Measurements from ENCODE around the gene CXXC1. TPM values are rescaled to one million over a fixed set of nuclear protein-coding genes. Genes with fewer than 3 reads are reported as not detected.

Gene CXXC1
- total and polyA plus RNA-seq, 4 donors: 21.7 to 38.4 (median 30.0) TPM

- TF ChIP-seq FOXA1 (IDR thresholded peaks at IDR 0.05) (no peak), YY1 (IDR thresholded peaks at IDR 0.05) (no peak), HNF4A (conservative IDR thresholded peaks at IDR 0.05) (no peak)
- WGBS: 94% methylated on average over 23 of the region's 23 CpGs
- Histone ChIP-seq H3K27me3 (ENCODE audit: control insufficient read depth in 4 of 4, insufficient read depth in 4 of 4, low read length in 3 of 4) (no peaks in the 10 kb centered on the region), H3K4me3 (ENCODE audit: low read depth in 1 of 3, low read length in 3 of 3) (no peak overlapping the region), H3K9me3 (ENCODE audit: control insufficient read depth in 4 of 4, low read length in 3 of 4) (no peaks in the 10 kb centered on the region), H3K9ac (ENCODE audit: low read depth in 1 of 2, low read length in 2 of 2) (no peak overlapping the region), H3K27ac (ENCODE audit: low read depth in 1 of 2, low read length in 2 of 2) (no peak overlapping the region), H3K36me3 (ENCODE audit: control insufficient read depth in 4 of 4, insufficient read depth in 3 of 4, low read depth in 1 of 4, low read length in 3 of 4) (peaks cover 29 to 83% (median 71%) of the 10 kb centered on the region in 4 donors), H3K4me1 (ENCODE audit: control insufficient read depth in 4 of 4, insufficient read depth in 4 of 4, low read length in 3 of 4) (no peaks in the 10 kb centered on the region)
- no peak for DNase-seq (ENCODE audit: low spot score)
Observed at GRCh38 chr18:50273203-50274043, 14.1 kb downstream of the CXXC1 start.

GRCh38 chr18:50272568-50272967, 14.9 kb downstream of the CXXC1 start:
- Histone ChIP-seq H3K27me3 (ENCODE audit: control insufficient read depth in 4 of 4, insufficient read depth in 4 of 4, low read length in 3 of 4) (no peaks in the 10 kb centered on the region), H3K9ac (ENCODE audit: low read depth in 1 of 2, low read length in 2 of 2) (no peak overlapping the region), H3K4me3 (ENCODE audit: low read depth in 1 of 3, low read length in 3 of 3) (no peak overlapping the region), H3K9me3 (ENCODE audit: control insufficient read depth in 4 of 4, low read length in 3 of 4) (no peaks in the 10 kb centered on the region), H3K4me1 (ENCODE audit: control insufficient read depth in 4 of 4, insufficient read depth in 4 of 4, low read length in 3 of 4) (peaks cover 0 to 1% (median 0%) of the 10 kb centered on the region in 4 donors), H3K27ac (ENCODE audit: low read depth in 1 of 2, low read length in 2 of 2) (no peak overlapping the region), H3K36me3 (ENCODE audit: control insufficient read depth in 4 of 4, insufficient read depth in 3 of 4, low read depth in 1 of 4, low read length in 3 of 4) (peaks cover 29 to 80% (median 66%) of the 10 kb centered on the region in 4 donors)
- TF ChIP-seq GABPA (IDR thresholded peaks at IDR 0.05 in 1 of 2, conservative IDR thresholded peaks at IDR 0.05 in 1 of 2) (no peak), TAF1 (conservative IDR thresholded peaks at IDR 0.05) (no peak), HNF4G (IDR thresholded peaks at IDR 0.05) (no peak), MAX (IDR thresholded peaks at IDR 0.05) (no peak), HNF4A (conservative IDR thresholded peaks at IDR 0.05) (no peak), FOXA1 (IDR thresholded peaks at IDR 0.05) (no peak), ZBTB33 (IDR thresholded peaks at IDR 0.05) (no peak), RAD21 (IDR thresholded peaks at IDR 0.05) (no peak), RXRA (IDR thresholded peaks at IDR 0.05) (no peak), NR2F2 (IDR thresholded peaks at IDR 0.05) (no peak), REST (IDR thresholded peaks at IDR 0.05) (no peak), CTCF (IDR thresholded peaks at IDR 0.05; ENCODE audit: low read depth, low read length, missing input control) (no peak)
- no peak for DNase-seq (ENCODE audit: low spot score)
- WGBS: 88% methylated on average over 5 of the region's 5 CpGs
